ENCODE measurements around the gene MPST.

DNA sequence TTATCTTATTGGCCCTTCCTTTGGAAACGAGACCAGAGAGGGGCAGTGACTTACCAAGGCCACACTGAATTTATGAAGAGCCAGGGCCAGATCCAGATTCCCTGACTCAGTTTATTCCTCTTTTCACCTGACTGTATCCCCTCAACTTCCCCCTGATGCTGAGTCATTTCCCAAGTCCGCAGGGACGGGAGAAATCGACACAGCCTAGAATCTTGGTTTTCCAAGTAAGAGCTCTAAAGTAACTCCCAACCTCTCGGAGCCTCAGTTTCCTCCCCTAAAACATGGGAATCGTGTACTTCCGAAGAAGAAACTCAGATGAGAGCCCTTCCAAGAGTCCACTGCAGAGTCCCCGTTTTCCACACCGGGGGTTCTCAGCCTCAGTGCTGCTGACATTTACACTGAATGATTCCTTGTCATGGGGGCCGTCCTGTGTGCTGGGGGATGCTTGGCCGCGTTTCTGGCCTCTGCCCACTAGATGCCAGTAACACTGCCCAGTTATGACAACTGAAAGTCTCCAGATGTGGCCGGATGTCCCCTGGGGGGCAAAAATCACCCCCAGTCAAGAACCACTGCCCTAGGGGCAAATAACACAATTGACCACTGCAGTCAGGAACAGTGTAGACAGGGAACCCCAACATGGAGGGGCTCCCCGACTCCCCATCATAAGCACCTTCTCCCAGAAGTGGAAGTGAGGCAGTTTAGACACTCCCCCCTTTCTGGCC, 11.2 kb downstream of the MPST start:
- TF ChIP-seq CTCF (conservative IDR thresholded peaks at IDR 0.05; ENCODE audit: low read length) (peak; percentile 50), EZH2phosphoT487 (IDR thresholded peaks at IDR 0.05; ENCODE audit: borderline replicate concordance) (no peak)

Measured in Loucy (cell line).